Stimulated activated CD4-positive, alpha-beta T cell treated with anti-CD3 and anti-CD28 coated beads, TNF-alpha, amount 100 ng/mL, for 48 hours (primary cell): ENCODE measurements around the gene STON2.

Experiments used
- DNase-seq, 3 donors: peaks; one replicate each; pipeline ENCODE4 v3.0.0-alpha.2; 2020; ENCODE audit warnings: low read depth in 3 of 3

Gene STON2

DNA sequence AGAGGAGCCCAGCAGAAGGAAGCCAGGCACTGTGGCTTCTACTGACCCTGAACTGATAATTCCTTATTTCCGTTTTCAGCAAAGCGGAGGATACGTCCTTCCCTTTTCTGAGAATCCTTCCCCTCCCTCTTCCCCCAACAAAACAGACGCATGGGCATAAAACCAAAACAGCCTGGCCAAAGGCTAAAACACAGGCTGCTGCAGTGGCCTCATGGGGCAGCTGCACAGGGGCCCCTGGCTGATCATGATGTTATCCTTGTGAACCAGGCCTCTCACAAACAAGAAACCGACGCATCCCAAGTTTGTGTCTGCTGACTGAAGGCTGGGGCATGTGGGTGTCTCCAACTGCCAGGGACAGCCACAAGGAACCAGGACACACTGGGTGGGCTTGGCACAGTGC is 23.4 kb upstream of the STON2 start:
- no peak for DNase-seq

- DNase-seq = no peak
These were observed 18.1 kb upstream of the STON2 start for GRCh38 chr14:81418057-81418790.

- no peak for DNase-seq
These were observed 16.9 kb upstream of the STON2 start for GRCh38 chr14:81416981-81417380.

DNA sequence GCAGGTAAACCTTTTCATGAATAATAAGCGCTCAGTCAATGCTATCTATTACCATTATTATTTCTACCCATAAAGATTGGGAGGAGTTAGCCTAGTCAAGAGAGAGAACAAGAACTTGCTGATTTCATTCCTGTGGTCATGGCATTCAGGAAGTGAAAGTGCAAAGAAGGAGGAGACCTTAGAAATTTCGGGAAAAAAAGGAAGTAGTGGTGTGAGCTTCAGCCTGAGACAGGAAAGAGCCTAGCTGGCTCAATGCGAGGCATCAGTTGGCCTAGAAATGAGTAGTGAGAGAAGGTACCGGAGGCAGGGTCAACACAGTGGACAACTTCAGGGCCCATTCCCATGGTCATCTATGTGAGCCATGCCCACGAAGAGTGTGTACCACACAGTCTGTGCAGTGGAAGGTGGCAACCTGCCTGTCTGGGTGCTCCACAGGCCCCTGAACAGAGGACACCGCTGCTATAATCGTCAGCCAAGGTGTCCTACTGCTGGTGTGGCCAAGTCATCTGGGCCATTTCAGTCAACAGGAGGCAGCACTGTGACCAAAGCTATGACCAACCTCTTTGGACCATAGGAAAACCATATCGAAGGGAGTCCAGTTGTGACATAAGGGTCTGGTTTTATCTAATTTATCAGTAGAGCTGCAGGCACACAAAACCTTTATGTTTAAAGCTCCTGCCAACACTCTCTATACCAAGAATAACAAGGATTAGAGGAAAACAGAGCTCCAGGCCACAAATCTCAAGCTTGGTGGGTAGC is 16.2 kb upstream of the STON2 start:
- no peak for DNase-seq

DNA sequence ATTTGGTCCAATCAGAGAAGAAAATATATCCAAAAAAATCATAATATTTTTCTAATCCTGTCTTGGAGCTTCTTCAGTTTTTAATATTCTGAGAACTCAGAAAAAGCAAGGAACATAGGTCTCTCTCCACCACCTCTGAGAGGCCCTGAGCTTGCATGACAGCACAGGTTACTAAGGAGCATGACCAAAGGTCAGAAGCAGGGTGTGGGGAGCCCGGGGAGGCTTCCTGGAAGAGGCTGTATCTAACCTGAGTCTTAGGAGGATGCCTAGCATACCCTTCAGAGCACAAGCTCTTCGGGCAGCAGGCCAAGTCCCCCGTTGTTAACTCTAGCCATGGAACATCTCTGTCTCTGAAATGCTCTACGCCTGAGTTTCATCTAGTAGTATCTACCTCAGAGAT is 15.7 kb upstream of the STON2 start:
- no peak for DNase-seq

- no peak for DNase-seq
These were observed 14.0 kb upstream of the STON2 start for GRCh38 chr14:81414123-81414522.

- no peak for DNase-seq
These were observed 12.7 kb upstream of the STON2 start for GRCh38 chr14:81412779-81413178.

DNA sequence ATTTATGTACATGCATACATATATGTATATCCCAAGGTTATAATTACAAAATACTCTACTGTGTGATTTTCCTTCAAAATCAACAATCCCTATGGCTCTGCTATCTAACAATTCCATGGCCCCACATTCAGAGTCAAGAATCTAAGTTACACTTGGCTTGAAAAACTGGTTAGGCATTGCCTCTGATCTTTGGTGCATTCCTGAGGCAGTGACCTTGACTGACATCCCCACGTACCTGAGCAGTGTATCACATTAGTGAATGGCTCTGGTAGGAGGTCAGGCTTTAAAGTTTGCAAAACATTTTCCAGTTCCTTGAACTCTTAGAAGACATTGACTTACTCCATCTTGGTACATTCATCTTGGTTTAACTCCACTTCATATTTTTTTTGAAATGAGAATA is 8.5 kb upstream of the STON2 start:
- no peak for DNase-seq

GRCh38 chr14:81406863-81407262 is 6.7 kb upstream of the STON2 start:
- no peak for DNase-seq

DNA sequence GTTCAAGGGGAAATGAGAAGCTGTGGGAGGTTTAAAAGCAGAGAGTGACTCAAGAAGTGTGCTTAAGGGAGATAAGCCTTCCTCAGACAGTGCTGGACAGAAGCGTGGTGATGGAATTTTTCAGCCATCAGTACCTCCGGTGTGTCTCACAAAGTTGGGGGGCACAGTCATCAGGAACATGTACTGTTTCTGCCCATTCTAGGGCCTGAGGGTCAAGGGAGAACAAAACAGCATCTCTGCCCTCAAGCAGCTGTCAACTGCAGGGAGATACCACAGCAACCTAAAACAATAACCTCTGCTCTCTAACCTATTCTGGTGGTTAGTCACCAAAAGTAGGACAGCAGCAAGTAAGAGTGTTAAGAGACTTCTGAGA is 2.0 kb upstream of the STON2 start:
- DNase-seq = no peak

DNA sequence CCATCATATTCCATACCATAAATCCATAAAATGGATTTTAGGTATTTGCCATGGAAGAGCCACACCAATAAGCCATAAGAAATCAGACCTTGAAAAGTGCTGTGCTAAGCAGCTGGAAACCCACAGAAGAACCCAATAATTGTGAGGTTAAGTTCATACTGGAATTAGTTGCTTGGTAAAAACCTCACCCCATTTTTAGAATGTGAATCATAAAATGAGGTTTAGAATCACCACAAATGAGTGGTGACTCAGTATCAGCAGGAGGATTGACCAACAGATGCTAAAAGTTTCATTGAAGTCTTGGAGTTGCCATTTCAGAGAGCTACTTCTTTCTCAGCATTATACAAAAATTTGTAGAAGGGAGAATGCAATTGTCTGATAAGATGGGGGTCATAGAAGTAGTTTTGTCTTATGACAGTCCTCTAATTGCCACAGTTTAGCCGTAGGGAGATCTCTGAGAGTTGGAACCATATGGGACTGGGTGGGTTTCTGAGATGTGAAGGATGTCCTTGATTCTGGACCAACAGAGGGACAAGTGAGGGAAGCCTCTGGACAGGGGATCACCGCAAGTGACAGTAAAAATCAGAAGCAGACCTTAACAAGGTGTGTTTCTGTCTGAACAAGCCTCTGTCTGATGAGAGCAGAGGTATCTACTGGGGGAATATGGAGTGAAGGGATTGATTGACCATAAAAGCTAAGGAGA is 1.4 kb upstream of the STON2 start:
- DNase-seq = no peak

GRCh38 chr14:81400852-81401251 is 728 bp upstream of the STON2 start:
- peak in 2 of 3 donors; percentile 17 to 27 for DNase-seq

DNA sequence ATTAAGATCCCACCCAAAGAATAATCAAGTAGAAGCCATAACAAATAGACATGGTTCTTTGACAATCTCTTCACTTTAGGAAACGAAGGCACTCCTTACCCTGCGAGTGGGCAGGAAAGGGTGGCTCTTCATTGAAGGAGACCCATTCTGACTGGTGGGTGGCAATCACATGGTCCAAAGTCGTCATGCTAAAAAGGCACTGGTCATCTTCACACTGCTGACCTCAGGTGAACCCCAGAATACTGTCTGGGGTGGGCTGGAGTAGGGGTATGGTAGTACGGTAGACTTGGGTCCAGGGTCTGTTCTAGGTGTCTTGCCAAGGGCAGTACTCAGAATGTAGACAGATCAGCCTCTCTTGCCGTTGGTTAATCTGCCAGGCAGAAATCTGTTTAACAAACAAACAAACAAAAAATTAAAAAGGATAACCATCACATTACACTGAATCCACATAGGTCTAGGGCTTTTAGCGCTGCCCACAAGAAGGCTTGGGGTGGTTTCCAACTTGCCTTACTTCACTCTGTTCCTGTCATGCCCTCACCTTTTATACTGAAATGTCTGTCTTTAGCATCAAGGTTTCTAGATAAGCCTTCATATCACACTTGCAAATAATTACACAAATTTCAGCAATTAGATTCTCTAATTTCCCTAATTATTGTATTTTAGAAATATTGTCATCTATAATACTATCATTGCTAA is 1.8 kb downstream of the STON2 start:
- no peak for DNase-seq

DNA sequence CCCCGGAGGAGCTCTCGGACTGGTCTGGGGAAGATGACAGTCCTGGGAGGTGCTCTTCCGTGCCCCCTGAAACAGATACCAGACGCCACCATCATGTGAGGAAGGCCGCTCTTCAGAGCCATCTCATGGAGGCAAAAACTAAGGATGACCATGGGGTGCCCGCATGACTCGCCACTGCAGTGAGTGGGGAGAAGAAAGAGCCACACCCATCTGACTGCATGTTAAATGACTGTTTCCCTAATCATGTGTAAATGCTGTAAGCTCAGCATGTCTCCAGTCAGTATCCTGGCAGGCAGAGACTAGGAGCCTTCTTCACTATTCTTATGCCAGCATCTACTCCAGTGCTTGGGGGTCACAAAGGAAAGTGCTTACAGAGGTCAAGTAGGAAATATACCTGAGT is 4.0 kb downstream of the STON2 start:
- no peak for DNase-seq

DNA sequence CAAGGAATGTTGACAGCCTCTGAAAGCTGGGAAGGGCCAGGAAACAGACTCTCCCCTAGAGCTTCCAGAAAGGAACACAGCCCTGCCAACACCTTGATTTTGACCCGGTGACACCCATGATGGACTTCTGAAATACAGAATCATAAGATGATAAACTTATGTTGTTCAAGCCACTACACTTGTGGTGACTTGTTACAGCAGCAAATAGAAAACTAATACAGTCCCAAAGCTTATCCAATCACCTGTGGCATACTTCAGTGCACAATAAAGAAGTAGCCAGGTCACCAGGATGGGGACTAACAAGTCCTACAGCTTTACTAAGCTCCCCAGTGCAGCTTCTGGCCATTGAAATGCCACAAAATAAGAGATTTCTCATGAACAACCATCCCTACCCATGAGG is 5.4 kb downstream of the STON2 start:
- DNase-seq = no peak

DNA sequence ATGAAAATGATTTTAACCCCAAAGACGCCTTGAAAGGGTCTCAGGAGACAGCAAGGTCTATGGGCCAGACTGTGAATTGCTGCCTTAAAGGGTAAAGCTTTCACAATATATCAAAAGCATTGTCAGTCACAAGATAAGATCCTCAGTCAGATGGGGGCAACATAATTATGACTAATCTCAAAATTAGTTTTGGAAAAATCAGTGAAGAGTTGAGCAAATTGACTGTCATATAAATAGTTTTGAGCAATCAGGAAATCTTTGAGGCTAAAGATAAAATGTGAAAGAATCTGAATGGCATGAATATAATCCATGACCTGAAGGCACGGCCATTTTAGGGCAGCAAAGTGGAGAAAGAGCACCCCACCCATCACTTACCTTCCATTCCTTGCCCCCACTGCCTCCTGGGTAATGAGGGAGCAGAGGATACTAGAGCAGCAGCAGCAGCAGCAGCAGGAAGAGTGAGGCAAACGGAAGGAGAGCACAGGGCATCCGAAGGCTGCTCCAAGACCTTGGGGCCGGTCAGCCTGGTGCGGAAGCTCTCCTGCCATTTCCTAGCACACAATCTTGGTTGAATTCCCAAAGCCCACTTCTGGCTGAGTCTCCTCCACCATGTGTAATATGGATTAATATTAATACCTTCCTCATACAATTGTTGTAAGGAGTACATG is 7.0 kb downstream of the STON2 start:
- no peak for DNase-seq

DNA sequence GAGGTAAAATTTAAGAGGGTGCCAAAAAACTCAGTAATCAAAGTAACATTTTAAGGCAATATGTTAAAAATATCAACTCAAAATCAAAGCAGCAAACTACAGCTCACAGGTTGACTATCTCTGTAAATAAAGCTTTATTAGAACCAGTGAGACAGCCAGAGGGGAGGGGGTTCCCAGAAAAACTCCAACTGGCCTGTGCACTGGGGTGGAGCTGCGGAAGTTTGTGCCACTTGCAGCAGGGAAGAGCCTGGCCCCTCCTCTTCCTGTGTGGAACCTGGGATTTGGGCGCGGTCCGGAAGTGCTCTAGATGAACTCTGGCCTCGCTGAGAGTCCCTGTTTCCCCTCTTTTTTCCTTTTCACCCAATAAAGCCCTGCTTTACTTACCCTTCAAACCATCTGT is 8.1 kb downstream of the STON2 start:
- no peak for DNase-seq

GRCh38 chr14:81390696-81391095 is 9.4 kb downstream of the STON2 start:
- DNase-seq = no peak

DNA sequence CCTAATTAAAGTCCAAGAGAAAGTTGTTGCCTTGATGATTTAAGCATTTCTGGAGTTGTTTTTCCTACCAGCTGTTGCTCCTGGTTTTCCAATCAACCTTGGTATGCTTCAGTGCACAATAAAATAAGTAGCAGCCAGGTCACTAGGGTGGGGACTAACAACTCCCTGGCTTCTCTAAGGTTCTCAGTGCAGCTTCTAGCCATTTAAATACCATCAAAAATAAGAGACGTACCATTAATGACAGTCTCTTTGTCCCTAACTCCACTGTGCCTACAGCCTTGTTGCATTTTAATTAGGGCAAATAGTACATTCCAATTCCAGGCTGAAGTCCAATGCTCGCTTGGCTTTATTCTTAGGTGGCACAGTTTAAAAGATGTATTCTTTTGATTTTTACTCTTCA is 11.8 kb downstream of the STON2 start:
- no peak for DNase-seq

DNA sequence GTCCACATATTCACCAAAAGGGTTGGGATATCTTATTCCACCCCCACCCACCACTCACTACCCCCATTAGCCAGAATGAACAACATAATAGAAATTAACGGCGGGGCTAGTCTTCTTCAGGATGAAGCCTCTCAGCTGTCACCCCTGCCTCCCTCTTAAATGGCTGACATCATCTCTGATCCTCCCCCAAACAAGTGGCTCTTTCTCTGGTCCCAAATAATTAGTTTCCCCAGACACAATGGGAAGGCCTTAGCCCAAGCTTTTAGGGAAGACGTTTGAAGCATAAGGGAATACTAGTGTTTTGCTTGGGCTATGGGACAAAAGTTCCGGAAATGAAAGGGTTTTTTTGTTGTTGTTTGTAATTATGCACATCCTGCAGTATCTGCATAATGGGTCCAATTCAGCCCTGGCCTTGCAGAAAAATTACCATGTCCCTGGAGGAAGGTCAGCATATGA is 13.8 kb downstream of the STON2 start:
- DNase-seq = no peak

DNA sequence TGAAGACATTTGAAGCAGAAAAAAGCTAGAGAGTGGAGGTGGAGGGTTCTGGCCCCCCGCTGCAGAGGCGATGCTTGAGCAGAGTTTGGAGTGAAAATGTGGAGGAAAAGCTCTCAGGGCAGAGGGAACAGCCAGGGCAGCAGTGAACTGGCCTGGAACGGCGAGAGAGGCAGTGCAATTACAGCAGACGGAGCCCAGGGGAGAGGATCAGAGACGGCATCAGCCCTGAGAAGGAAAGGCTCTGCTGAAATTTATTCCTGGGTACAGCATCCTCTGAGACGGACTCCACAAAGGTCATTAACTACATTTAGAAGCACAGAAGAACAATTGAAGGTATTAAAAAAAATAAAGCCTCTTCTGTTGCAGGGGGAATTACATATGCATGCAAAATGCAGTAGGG is 14.2 kb downstream of the STON2 start:
- DNase-seq = no peak

- no peak for DNase-seq
These were observed 14.7 kb downstream of the STON2 start for GRCh38 chr14:81385419-81385818.
